Measurements from ENCODE around the gene ACAD8.
A peak's percentile ranks its signal among the peaks of the same experiment; 100 is the strongest.

The ACAD8 gene

DNA sequence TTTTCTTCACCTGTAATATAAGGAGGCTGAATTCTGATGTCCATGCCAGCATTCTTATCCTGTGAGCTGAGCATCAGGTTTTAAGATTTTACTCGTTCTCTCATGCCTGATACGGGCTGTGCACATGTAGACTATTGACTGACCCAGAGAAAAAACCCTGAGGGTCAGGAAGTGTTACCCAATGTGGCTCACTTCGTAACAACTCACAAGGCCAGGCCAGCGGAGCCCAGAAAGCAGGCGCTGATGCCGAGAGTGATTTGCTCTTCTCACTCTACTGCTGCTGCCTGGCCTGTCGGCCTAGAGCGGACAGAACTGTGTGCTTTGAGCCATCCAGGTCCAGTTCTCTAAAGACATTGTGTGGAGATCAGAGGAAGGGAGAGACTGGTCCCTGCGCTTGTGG lies 11.0 kb upstream of the ACAD8 start:
- no peak overlapping the region for H3K27ac ChIP-seq
- TF ChIP-seq, protein P1, sequence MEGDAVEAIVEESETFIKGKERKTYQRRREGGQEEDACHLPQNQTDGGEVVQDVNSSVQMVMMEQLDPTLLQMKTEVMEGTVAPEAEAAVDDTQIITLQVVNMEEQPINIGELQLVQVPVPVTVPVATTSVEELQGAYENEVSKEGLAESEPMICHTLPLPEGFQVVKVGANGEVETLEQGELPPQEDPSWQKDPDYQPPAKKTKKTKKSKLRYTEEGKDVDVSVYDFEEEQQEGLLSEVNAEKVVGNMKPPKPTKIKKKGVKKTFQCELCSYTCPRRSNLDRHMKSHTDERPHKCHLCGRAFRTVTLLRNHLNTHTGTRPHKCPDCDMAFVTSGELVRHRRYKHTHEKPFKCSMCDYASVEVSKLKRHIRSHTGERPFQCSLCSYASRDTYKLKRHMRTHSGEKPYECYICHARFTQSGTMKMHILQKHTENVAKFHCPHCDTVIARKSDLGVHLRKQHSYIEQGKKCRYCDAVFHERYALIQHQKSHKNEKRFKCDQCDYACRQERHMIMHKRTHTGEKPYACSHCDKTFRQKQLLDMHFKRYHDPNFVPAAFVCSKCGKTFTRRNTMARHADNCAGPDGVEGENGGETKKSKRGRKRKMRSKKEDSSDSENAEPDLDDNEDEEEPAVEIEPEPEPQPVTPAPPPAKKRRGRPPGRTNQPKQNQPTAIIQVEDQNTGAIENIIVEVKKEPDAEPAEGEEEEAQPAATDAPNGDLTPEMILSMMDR (conservative IDR thresholded peaks at IDR 0.05), result no peak

DNA sequence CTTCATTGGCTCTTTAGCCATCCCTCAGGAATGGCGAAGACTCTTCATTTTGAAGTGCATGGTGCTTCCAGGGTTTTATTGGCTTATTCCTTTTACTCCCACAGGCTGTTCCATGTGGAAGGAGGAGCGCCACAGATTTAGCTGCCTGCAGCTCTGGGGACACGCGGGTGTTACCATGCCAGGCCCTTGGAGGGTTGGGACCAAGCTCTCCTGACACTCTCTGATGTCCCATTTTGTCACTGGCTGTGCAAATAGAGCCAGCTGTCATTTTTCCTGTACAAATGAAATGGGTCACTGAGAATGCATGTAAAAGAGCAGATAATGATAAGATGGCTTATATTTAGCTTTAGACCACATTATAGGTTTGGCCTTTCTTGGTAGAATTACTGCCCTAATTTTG lies 9.5 kb upstream of the ACAD8 start:
- TF ChIP-seq, protein P1 (conservative IDR thresholded peaks at IDR 0.05), result no peak

DNA sequence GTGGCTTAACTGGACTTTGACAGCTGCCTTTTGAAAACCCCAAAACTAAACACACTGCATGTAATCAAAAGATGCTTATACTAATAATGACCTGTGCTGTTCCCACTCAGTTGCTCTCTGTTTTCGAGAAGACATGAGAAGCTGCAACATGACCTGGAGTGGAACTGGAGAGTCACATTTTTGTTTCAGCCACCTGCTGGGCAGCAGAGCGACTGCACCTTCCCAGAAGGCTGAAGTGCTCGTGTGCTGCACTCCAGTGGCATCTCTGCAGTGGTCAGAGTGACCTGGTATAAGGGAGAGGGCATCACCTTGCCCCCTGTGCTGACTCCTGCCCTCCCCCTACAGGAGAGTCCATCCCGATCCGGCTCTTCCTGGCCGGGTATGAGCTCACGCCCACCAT lies 8.8 kb upstream of the ACAD8 start:
- TF ChIP-seq, protein P1 (conservative IDR thresholded peaks at IDR 0.05), result peak; percentile 77
- peak overlapping the region; percentile 72; the same call in 1 of the 2 replicates for H3K27ac ChIP-seq

More for the DNA sequence above, 9.5 kb upstream of the ACAD8 start:
- no peak overlapping the region for H3K27ac ChIP-seq

DNA sequence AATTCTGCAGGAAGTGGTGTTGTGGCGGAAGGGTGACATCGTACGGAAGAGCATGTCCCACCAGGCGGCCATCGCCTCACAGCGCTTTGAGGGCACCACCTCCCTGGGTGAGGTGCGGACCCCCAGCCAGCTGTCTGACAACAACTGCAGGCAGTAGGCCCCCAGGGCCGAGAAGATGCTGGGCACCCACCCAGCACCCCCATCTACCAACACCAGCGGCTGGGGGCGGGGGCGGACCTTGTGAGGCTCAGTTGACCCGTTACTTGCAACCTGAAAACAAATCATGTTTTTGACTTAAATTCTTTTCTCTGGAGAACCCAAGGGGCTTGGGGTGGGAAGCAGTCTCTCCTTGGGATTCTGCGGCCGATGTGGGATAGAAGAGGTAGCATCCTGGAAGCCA lies 7.9 kb upstream of the ACAD8 start:
- TF ChIP-seq, protein P1 (conservative IDR thresholded peaks at IDR 0.05), result no peak
- H3K27ac ChIP-seq, result peak overlapping the region; percentile 72

DNA sequence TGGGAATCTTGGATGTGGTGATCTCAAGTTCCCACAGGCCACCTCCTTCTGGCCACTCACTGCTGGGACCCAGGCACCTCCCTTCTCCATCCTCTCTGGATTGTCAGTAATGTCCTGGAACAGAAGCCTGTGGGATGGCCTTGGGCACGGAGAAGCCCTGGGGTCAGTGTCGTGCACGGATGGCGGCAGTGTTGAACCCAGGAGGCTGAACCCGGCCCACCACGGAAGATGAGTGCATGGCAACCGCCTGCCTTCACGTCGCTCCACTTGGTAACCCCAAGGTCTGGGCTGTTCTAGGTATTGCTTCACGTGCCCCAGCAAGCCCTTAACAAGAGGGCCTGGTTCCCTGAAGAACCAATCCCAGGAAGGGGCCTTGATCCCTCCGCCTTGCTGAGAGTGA lies 7.3 kb upstream of the ACAD8 start:
- TF ChIP-seq, protein P1 (conservative IDR thresholded peaks at IDR 0.05), result no peak

DNA sequence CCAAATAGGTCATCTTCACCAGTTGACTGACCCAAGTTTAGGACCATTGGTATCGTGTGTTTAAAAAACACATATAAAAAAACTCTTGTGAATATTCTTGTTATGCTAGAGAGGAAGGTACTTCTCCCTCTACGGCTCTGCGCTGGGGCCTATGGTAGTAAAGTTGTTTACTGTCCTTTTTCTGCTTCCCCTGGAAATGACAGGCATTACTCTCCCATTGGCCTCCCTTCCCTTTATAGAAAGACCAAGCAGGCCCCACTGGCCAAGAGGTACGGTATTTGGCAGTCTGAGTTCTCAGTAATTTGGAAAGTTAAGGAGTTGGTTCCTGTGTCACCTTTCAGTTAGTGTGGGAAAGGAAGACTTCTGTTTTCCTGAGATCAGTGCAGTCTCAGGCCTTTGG lies 6.7 kb upstream of the ACAD8 start:
- TF ChIP-seq, protein P1 (conservative IDR thresholded peaks at IDR 0.05), result no peak
- H3K27ac ChIP-seq, result peak overlapping the region; percentile 72

More for the DNA sequence above, 7.3 kb upstream of the ACAD8 start:
- peak overlapping the region; percentile 72 for H3K27ac ChIP-seq

DNA sequence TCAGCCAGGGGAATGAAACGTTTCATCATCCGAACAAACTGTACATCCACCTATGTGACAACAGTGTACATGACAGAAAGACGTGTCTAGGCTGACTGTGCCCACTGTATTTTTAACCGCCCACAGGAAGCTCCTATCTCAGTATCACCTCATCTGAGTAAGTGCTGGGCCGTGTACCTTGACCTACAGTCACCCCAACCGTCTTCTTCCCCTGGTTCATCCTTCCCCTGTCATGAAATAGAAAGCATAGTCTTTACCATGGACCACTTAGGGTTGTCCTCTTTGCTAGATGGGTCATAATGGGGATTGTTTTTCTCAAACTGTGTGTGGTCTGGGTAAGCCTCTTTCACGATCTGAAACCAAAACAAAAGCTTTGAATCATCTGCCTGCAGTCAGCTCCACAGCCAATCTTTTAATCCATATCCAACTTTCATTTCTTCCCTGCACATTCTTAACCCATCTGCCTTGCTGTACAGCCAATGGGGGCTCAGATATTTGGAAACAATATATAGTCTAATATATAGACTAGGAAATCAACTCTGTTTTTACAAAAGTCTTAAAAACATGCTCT lies 4.4 kb upstream of the ACAD8 start:
- TF ChIP-seq, protein P1 (conservative IDR thresholded peaks at IDR 0.05), result no peak
- H3K27ac ChIP-seq, result no peak overlapping the region

Measured in VCaP (cell line).